ENCODE results near the gene MUSK. TPM values are rescaled to one million over a fixed set of nuclear protein-coding genes. Genes with fewer than 3 reads are reported as not detected.

MUSK gene
- total RNA-seq, 1 donor from 2014 or later, result 0.24 TPM

DNA sequence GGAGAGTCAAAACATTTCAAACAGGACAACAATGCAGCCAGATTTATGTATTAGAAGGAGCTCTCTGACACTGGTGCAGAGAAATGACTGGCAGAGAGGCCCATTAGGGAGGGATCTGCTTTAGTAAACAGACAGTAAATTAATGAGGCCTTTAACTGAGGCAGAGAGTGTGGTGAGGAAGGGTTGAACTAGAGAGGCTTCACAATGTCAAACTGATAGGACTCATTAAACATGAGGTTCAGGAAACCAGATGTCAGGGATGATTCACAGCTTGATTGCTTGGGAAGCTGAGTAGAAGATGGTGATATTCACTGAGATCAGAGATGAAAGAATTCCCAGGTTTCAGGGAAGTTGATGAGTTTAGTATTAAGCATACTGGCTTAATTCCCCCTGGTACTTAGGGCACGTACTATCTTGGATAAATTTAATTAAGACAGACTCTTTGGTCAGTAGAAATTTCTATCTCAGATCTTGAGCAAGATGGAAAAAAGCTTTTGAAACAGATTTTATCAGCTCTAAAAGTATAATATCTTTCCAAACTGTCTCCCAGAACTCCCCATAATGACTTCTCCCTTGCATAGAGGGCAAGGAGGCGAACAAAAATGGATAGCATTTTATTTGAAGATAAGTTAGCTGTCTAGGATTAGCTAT is 8.6 kb upstream of the MUSK start:
- H3K27ac Mint-ChIP-seq, result no peak overlapping the region
- no peaks in the 10 kb centered on the region for H3K4me1 Mint-ChIP-seq
- TF ChIP-seq EZH2phosphoT487 (IDR thresholded peaks at IDR 0.05) (no peak), EZH2 (IDR thresholded peaks at IDR 0.05) (no peak)
- TF ChIP-seq, protein P1, sequence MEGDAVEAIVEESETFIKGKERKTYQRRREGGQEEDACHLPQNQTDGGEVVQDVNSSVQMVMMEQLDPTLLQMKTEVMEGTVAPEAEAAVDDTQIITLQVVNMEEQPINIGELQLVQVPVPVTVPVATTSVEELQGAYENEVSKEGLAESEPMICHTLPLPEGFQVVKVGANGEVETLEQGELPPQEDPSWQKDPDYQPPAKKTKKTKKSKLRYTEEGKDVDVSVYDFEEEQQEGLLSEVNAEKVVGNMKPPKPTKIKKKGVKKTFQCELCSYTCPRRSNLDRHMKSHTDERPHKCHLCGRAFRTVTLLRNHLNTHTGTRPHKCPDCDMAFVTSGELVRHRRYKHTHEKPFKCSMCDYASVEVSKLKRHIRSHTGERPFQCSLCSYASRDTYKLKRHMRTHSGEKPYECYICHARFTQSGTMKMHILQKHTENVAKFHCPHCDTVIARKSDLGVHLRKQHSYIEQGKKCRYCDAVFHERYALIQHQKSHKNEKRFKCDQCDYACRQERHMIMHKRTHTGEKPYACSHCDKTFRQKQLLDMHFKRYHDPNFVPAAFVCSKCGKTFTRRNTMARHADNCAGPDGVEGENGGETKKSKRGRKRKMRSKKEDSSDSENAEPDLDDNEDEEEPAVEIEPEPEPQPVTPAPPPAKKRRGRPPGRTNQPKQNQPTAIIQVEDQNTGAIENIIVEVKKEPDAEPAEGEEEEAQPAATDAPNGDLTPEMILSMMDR (IDR thresholded peaks at IDR 0.05), result no peak
- no peak overlapping the region for H2AFZ ChIP-seq (replicated peaks)
- DNase-seq (ENCODE audit: low spot score), result no peak
- no peaks in the 10 kb centered on the region for H3K79me2 ChIP-seq (ENCODE audit: low read depth)
- no peaks in the 10 kb centered on the region for H3K36me3 ChIP-seq
- no peak overlapping the region for H3K9ac ChIP-seq
- H3K4me2 ChIP-seq, result no peak overlapping the region
- H3K27me3 ChIP-seq, result no peaks in the 10 kb centered on the region
- no peak overlapping the region for H3K4me3 Mint-ChIP-seq
- H3K9me3 ChIP-seq (ENCODE audit: low read depth), result no peaks in the 10 kb centered on the region
- H4K20me1 ChIP-seq (ENCODE audit: low read depth), result no peaks in the 10 kb centered on the region
- H3F3A ChIP-seq (ENCODE audit: low read depth), result no peaks in the 10 kb centered on the region
- H3K36me3 Mint-ChIP-seq, result no peaks in the 10 kb centered on the region
- no peaks in the 10 kb centered on the region for H3K9me3 Mint-ChIP-seq
- H3K4me1 ChIP-seq, result no peaks in the 10 kb centered on the region
- H3K4me3 ChIP-seq, result no peak overlapping the region
- H3K27me3 Mint-ChIP-seq (ENCODE audit: insufficient read depth, low read depth), result no peaks in the 10 kb centered on the region
- H3K27ac ChIP-seq, result no peak overlapping the region

DNA sequence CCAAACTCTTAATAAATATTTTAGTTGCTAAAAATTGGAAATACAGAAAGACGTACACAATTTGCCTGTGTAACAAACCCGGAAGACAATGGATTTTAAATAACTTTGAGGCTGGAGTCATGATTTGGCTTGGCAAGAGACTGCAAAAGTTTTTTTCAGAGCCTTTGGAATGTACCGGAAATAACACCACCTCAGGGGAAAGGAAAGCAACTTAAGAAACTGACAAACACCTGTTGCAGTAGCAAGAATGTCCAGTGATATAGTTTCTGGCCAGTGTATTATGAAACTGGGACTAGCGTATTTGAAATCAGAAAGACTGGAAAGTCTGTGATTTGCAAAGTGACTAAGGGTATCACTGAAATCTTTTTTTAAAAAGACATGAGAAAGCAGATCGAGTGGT is 842 bp downstream of the MUSK start:
- Histone ChIP-seq H3K9ac (no peak overlapping the region), H4K20me1 (ENCODE audit: low read depth) (no peaks in the 10 kb centered on the region), H3K4me1 (no peaks in the 10 kb centered on the region), H3K79me2 (ENCODE audit: low read depth) (no peaks in the 10 kb centered on the region), H3K36me3 (no peaks in the 10 kb centered on the region), H3F3A (ENCODE audit: low read depth) (no peaks in the 10 kb centered on the region), H3K4me2 (no peak overlapping the region), H3K27ac (no peak overlapping the region), H2AFZ (replicated peaks) (no peak overlapping the region), H3K27me3 (no peaks in the 10 kb centered on the region), H3K9me3 (ENCODE audit: low read depth) (no peaks in the 10 kb centered on the region), H3K4me3 (no peak overlapping the region)
- no peak for DNase-seq (ENCODE audit: low spot score)
- H3K9me3 Mint-ChIP-seq, result no peaks in the 10 kb centered on the region
- no peaks in the 10 kb centered on the region for H3K36me3 Mint-ChIP-seq
- no peak overlapping the region for H3K4me3 Mint-ChIP-seq
- H3K27ac Mint-ChIP-seq, result no peak overlapping the region
- TF ChIP-seq EZH2phosphoT487 (IDR thresholded peaks at IDR 0.05) (no peak), EZH2 (IDR thresholded peaks at IDR 0.05) (no peak)
- TF ChIP-seq, protein P1 (IDR thresholded peaks at IDR 0.05), result no peak
- no peaks in the 10 kb centered on the region for H3K27me3 Mint-ChIP-seq (ENCODE audit: insufficient read depth, low read depth)
- H3K4me1 Mint-ChIP-seq, result no peaks in the 10 kb centered on the region

DNA sequence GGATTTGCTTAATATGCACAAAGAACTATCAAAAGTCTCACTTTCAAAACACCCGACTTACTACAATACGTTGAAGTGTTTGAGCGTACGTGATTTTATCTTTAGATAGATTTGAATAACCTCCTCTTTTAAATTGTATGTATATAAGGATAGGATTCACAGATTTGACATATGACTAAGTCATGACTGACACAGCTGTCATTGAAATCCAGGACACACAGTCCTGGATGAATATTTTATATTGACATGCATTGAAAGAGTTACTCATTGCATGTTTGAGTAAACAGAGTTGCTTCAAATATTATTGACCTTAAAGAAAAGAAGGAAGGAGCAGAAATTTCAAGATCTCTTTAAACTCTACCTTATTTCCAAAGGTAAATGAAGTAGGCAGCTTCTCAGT is 3.3 kb downstream of the MUSK start:
- Histone ChIP-seq H3K4me3 (no peak overlapping the region), H3K9me3 (ENCODE audit: low read depth) (no peaks in the 10 kb centered on the region), H3K36me3 (no peaks in the 10 kb centered on the region), H3K27ac (no peak overlapping the region), H4K20me1 (ENCODE audit: low read depth) (no peaks in the 10 kb centered on the region), H3F3A (ENCODE audit: low read depth) (no peaks in the 10 kb centered on the region), H3K4me1 (no peaks in the 10 kb centered on the region), H2AFZ (replicated peaks) (no peak overlapping the region), H3K27me3 (no peaks in the 10 kb centered on the region), H3K9ac (no peak overlapping the region), H3K4me2 (no peak overlapping the region), H3K79me2 (ENCODE audit: low read depth) (no peaks in the 10 kb centered on the region)
- Mint-ChIP-seq H3K9me3 (no peaks in the 10 kb centered on the region), H3K4me3 (no peak overlapping the region), H3K27me3 (ENCODE audit: insufficient read depth, low read depth) (no peaks in the 10 kb centered on the region), H3K27ac (no peak overlapping the region), H3K36me3 (no peaks in the 10 kb centered on the region), H3K4me1 (no peaks in the 10 kb centered on the region)
- no peak for DNase-seq (ENCODE audit: low spot score)
- TF ChIP-seq, protein P1 (IDR thresholded peaks at IDR 0.05), result no peak

All from neural progenitor cell (in vitro differentiated cells).